Neuron (in vitro differentiated cells): Measurements from ENCODE around the gene EPRS1.
"Not testable (repeated sequence)": the region's sequence is repeated elsewhere in the genome, so short reads cannot be mapped to it uniquely, and the experiment has no call there.

Experiments used
- H2AFZ ChIP-seq: one replicate; pipeline ENCODE4 v1.6.1; 2013; ENCODE audit warnings: low read depth, mild to moderate bottlenecking, inconsistent platforms, low read length, moderate library complexity
- H3K27me3 ChIP-seq: one replicate; pipeline ENCODE4 v1.6.1; 2013; ENCODE audit warnings: low read length; ENCODE audit not compliant: insufficient read depth
- H3K36me3 ChIP-seq: one replicate; pipeline ENCODE4 v1.6.1; 2013; ENCODE audit warnings: low read length; ENCODE audit not compliant: insufficient read depth
- H3K4me1 ChIP-seq: one replicate; pipeline ENCODE4 v1.6.1; 2013; ENCODE audit warnings: low read length; ENCODE audit not compliant: insufficient read depth
- H3K4me3 ChIP-seq: 2 replicates; pipeline ENCODE4 v1.5.1; 2013; ENCODE audit warnings: mild to moderate bottlenecking, low read length, moderate library complexity
- H3K9me3 ChIP-seq: one replicate; pipeline ENCODE4 v1.6.1; 2013; ENCODE audit warnings: low read length

The EPRS1 gene

DNA sequence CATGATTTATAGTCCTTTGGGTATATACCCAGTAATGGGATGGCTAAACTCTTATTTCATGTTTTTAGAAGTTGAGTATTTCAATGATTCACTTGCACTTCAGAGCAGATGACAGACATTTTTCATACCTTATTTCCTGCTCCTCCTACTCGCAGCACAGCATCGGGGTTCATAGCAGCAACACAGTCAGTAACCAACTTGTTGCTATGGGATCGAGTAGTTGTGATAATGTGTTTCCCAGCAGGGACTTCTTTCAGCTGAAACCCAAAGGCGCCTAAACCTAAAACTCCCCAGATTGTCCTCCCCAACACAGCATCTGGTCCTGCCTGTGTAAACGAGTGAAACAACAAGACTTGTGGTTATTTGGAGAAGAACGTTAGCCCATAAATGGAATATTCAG, 16.3 kb upstream of the EPRS1 start:
- H3K9me3 ChIP-seq: no peaks in the 10 kb centered on the region
- H3K27me3 ChIP-seq: no peaks in the 10 kb centered on the region
- H3K4me1 ChIP-seq: no peaks in the 10 kb centered on the region
- no peak overlapping the region for H2AFZ ChIP-seq
- no peak overlapping the region for H3K4me3 ChIP-seq
- peaks cover 43% of the 10 kb centered on the region for H3K36me3 ChIP-seq

DNA sequence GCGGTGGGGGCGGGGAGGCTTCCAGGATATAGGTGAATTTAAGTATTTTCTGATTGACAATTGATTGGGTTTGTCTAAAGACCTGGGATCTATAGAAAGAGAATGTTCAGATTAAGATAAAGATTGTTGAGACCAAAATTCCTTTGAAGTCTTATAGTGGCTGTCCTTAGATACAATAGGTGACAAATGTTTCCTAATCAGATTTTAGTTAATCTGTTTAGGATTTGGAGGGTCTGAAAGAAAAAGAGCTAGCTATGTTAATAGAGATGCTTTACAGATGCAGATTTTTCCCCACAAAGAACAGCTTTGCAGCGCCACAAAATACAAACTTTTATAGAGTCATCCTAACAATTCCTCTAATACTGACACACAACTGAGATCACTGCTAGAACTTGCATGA, 14.6 kb upstream of the EPRS1 start:
- H3K36me3 ChIP-seq: peaks cover 32% of the 10 kb centered on the region

DNA sequence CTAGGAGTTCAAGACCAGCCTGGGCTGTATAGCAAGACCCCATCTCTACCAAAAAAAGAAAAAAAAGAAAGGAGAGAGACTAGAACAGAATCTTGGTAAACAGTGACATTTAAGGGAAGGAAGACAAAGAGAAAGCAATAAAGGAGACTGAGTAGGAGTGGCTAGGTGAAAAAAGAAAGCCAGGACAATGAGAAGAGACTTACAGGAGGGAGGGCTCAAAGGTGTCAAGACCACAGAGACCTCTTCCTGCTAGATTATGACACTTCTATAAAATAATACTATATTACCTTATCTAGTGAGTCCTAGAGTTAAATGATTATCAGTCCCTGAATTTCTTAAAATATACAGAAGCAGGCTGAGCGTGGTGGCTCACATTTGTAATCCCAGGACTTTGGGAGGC, 10.1 kb upstream of the EPRS1 start:
- Histone ChIP-seq H3K36me3 (peaks cover 13% of the 10 kb centered on the region), H3K27me3 (no peaks in the 10 kb centered on the region), H3K9me3 (no peaks in the 10 kb centered on the region), H2AFZ (no peak overlapping the region), H3K4me3 (no peak overlapping the region), H3K4me1 (no peaks in the 10 kb centered on the region)

More for the DNA sequence above, 14.6 kb upstream of the EPRS1 start:
- no peaks in the 10 kb centered on the region for H3K9me3 ChIP-seq
- H3K4me1 ChIP-seq: no peaks in the 10 kb centered on the region
- no peaks in the 10 kb centered on the region for H3K27me3 ChIP-seq
- no peak overlapping the region for H2AFZ ChIP-seq
- H3K4me3 ChIP-seq: no peak overlapping the region

DNA sequence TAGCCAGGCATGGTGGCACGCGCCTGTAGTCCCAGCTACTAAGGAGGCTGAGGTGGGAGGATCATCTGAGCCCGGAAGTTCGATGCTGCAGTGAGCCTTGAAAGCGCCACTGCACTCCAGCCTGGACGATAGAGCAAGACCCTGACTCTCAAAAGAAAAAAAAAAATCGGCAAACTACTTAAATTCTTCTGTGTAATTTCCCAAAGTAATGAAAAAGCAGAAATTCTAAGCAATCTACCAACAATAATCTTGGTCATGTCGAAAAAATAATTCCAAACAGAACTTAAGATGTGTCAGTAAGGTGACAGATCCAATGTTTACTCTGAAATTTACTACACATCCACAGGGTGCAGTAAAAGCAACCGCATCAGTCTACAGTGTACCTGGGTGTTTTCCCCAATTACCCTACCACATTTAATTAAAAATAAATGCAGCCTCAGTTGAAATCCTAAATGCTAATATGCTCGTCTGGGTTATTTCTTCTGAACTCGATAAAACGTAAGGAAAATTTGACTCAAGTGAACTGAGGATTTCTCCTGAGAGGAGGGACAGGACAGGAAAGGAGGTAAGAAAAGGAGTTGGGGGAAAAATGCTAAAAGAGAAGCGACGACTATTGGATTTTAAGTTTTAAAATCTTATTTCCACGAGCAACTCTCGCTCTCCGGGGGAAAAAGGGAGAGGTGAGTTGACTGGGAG, 801 bp downstream of the EPRS1 start:
- Histone ChIP-seq H3K4me1 (peaks cover 8% of the 10 kb centered on the region), H3K4me3 (peak overlapping the region; percentile 84), H3K27me3 (no peaks in the 10 kb centered on the region), H3K9me3 (no peaks in the 10 kb centered on the region), H3K36me3 (peaks cover 2% of the 10 kb centered on the region), H2AFZ (peak overlapping the region; percentile 73)

DNA sequence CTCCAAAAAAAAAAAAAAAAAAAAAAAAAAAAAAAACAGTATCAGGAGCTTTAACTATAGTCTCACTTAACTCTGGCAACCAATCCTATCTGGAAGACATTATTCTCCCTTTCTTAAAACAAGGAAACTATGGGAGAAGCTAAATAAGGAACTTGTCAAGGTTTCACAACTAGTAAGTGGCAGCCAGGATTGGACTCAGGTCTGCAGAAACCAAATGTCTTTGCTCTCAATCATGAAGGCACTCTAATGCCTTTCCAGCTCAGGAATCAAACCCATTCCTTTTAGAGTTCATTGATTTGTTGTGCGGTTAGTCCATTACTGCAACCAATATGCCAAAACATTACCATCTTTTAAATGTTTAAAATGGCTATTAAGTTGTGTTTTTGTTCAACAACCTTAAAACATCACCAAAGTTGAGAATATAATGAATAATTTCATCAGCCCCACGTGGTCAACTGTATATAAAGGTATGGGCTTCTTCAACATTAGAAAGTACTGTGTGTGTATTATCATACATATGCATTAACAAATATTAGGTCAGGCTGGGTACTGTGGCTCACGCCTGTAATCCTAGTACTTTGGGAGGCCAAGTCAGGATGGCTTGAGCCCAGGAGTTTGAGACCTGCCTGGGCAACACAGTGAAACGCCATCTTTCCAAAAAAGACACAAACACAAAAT, 1.5 kb downstream of the EPRS1 start:
- Histone ChIP-seq H3K4me1 (peaks cover 8% of the 10 kb centered on the region), H3K9me3 (no peaks in the 10 kb centered on the region), H3K27me3 (no peaks in the 10 kb centered on the region), H3K36me3 (peaks cover 7% of the 10 kb centered on the region), H3K4me3 (peak overlapping the region; percentile 84), H2AFZ (no peak overlapping the region)

DNA sequence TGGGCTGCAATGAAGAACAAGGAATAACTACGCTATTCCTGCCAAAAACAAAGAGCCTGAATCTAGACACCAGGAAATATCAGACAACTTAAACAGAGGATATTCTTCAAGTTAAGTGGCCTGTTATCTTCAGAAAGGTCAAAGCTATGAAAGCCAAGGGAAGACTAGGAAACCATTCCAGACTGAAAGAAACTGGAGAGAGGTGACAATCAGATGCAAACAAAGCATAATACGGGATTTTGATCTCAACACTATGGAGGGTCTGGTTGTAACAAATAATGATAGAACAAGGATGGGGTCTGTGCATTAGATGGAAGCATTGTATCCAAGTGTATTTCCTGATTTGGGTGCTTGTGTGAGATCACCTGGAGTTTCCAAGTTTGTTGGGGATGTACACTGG, 2.7 kb downstream of the EPRS1 start:
- Histone ChIP-seq H3K9me3 (no peaks in the 10 kb centered on the region), H3K4me3 (no peak overlapping the region), H2AFZ (no peak overlapping the region)

DNA sequence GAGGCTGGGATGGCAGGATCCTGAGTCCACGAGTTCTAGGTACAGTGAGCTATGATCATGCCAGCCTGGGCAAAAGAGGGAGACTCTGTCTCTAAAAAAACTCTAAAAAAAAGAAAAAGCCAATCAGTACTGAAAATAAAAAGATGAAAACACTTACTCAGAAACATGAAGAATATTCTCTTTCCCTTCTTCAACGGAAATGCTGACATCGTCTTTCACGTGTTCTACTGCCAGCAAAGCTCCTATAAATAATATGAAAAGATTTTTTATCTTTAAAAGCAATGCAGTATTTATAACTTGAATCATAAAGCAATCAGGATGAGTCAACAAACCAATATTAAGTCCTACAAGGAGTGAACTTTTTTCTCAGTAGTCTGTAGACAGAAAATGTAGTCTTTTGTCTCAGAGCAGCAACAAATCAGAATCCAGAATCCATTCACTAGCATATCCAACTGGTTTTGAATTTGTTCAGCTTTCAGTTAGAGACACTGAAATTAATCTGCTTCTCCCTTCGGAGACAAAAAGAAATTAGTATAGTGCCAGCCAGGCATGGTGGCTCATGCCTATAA, 6.2 kb downstream of the EPRS1 start:
- no peak overlapping the region for H2AFZ ChIP-seq

More for the DNA sequence above, 2.7 kb downstream of the EPRS1 start:
- H3K36me3 ChIP-seq: peaks cover 16% of the 10 kb centered on the region
- H3K27me3 ChIP-seq: no peaks in the 10 kb centered on the region
- peaks cover 8% of the 10 kb centered on the region for H3K4me1 ChIP-seq

DNA sequence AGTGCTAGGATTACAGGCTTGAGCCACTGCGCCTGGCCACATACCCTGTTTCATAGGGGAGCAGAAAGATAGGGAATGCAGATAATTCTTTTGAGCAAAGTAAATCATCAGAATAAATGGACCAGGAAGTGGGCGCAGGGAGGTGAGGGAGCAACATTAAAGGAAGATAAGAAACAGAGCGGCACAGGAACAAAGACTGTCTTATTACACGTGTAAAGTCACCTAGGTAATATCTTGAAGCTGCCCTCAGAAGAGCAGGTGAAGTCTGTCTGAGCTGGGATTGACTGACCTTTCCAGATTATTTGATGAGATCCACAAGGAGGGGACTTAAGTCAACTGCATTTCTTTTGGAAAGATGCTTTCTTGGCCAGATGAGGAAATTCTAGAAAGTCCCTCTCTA, 7.7 kb downstream of the EPRS1 start:
- Histone ChIP-seq H3K4me3 (no peak overlapping the region), H3K4me1 (peaks cover 1% of the 10 kb centered on the region), H2AFZ (no peak overlapping the region), H3K27me3 (no peaks in the 10 kb centered on the region), H3K9me3 (no peaks in the 10 kb centered on the region), H3K36me3 (peaks cover 29% of the 10 kb centered on the region)

More for the DNA sequence above, 6.2 kb downstream of the EPRS1 start:
- H3K4me1 ChIP-seq: peaks cover 4% of the 10 kb centered on the region
- H3K9me3 ChIP-seq: no peaks in the 10 kb centered on the region
- H3K27me3 ChIP-seq: no peaks in the 10 kb centered on the region
- H3K4me3 ChIP-seq: no peak overlapping the region
- peaks cover 21% of the 10 kb centered on the region for H3K36me3 ChIP-seq

DNA sequence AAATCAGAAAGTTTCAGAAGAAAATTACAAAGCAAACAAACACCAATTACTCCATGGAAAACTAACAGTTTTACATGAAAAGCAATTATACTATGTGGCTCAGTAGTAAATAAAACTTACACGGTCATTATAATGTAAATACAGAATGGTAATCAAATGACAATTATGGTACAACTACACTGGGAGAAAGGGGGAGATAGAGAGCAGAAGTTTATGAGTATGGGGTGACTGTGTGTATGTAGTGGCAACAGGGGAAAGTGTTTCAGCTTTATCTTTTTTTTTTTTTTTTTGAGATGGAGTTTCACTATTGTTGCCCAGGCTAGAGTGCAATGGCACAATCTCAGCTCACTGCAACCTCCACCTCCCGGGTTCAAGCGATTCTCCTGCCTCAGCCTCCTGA, 8.5 kb downstream of the EPRS1 start:
- H3K4me3 ChIP-seq, H3K27me3 ChIP-seq, H2AFZ ChIP-seq, H3K4me1 ChIP-seq, H3K9me3 ChIP-seq: not testable (repeated sequence)
- peaks cover 34% of the 10 kb centered on the region for H3K36me3 ChIP-seq

DNA sequence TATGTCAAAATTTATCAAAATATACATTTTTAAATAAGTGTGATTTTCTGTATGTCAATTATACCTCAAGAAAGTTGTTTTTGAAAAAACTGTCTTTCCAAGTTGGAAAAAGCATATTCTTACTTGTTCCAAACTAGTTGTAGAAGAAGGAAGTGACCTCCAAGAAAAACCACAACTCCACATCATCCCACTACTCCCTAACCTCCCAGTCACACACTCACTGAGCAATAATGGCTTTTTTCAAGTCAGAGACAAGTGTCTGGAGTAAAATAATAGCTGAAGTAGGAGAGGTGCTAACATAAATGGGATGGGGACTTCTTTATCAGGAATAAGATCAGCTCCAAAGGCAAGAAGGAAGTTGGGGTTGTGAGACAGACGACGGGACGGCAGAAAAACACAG, 13.4 kb downstream of the EPRS1 start:
- Histone ChIP-seq H2AFZ (no peak overlapping the region), H3K9me3 (no peaks in the 10 kb centered on the region), H3K4me3 (no peak overlapping the region), H3K4me1 (no peaks in the 10 kb centered on the region), H3K36me3 (peaks cover 56% of the 10 kb centered on the region), H3K27me3 (no peaks in the 10 kb centered on the region)

DNA sequence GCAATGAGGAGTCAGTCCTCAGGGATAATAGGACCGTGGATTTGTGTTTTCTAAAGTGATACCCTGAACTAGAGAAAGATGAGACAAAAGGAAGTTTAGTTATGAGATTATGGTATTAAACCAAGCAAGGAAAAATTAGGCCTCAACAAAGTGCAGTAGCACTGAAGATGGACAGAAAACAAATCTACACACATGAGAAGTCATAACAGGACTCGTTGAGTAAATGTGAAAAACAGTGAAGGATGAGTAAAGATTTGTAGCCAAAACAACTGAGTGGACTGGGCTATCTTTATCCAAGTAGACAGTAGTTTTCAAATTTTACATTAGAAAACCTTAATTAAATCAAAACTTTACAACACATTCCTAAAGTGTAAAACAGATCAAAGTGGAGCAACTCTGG, 15.0 kb downstream of the EPRS1 start:
- Histone ChIP-seq H3K4me3 (no peak overlapping the region), H3K27me3 (no peaks in the 10 kb centered on the region), H3K4me1 (no peaks in the 10 kb centered on the region), H3K36me3 (peaks cover 52% of the 10 kb centered on the region), H3K9me3 (no peaks in the 10 kb centered on the region), H2AFZ (no peak overlapping the region)

DNA sequence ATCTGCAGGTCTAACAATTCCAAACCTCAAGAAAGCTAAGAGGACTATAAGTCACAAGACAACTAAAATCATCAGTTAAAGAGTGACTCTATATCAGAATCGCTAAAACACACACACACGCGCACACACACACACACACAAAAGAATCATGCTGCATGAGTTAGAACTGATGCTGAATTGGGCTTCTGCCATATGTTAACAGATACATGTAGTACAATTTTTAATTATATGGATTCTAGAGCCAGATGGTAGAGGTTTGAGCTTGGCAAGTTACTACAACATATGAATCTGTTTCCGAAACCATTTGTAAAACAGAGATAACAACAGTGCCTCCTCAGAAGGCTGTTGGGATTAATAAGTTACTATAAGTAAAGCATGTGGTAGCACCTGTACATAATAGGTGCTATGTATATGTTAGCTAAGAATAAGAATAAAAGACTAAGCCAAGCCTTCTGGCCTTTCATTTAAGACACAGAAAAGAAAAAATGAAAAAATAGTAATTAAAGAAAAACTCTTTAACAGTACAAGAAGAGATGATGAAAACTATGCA, 17.9 kb downstream of the EPRS1 start:
- Histone ChIP-seq H3K36me3 (peaks cover 59% of the 10 kb centered on the region), H3K4me3 (no peak overlapping the region), H2AFZ (no peak overlapping the region), H3K4me1 (no peaks in the 10 kb centered on the region), H3K27me3 (no peaks in the 10 kb centered on the region), H3K9me3 (no peaks in the 10 kb centered on the region)

DNA sequence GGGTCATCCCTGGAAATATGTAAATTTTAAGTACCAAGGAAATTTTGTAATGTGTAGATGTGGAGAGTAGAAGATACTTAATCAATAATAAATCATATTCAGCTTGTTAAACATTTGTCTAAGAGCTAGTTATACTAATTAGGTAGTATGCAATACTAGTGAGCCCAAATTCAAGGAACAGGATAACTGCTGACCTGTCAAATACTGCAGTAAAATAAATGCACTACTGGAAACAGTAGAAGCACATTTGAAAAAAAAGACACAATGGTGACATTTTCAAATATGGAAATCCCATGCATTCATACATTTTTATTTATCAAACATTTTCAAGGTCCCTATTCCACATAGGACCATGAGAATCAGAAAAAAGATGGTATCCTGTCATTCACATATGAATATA, 27.2 kb downstream of the EPRS1 start:
- no peak overlapping the region for H2AFZ ChIP-seq
- no peaks in the 10 kb centered on the region for H3K27me3 ChIP-seq
- no peak overlapping the region for H3K4me3 ChIP-seq
- H3K4me1 ChIP-seq: no peaks in the 10 kb centered on the region
- H3K36me3 ChIP-seq: peaks cover 59% of the 10 kb centered on the region
- H3K9me3 ChIP-seq: no peaks in the 10 kb centered on the region
